ENCODE measurements around the gene FLNB. TPM values are rescaled to one million over a fixed set of nuclear protein-coding genes. Genes with fewer than 3 reads are reported as not detected.

The FLNB gene
- total and polyA plus RNA-seq, 2 of the 13 experiments (the other 11 are each of a cell fraction or from before 2014, with no cell fraction given): 106 to 130 TPM

GRCh38 chr3:58101499-58102389, 93.5 kb downstream of the FLNB start (continued):
- peak; percentile 61; the same call in 1 of the 2 replicates for TF ChIP-seq ZBTB26 (CRISPR knock-in tag; IDR thresholded peaks at IDR 0.05; ENCODE audit: borderline replicate concordance)
- TF ChIP-seq GLI4 (CRISPR knock-in tag; IDR thresholded peaks at IDR 0.05; ENCODE audit: borderline replicate concordance): no peak
- TF ChIP-seq ZNF768 (CRISPR knock-in tag; IDR thresholded peaks at IDR 0.05): peak; percentile 65; the same call in 1 of the 2 replicates
- no peak for TF ChIP-seq ZNF138 (CRISPR knock-in tag; IDR thresholded peaks at IDR 0.05; ENCODE audit: low read depth)
- 0 out of 2 replicates have a peak, but pooled peaks have one; percentile 29 for TF ChIP-seq STAT5B (CRISPR knock-in tag; IDR thresholded peaks at IDR 0.05)
- no peak for TF ChIP-seq ZBTB14 (CRISPR knock-in tag; IDR thresholded peaks at IDR 0.05)
- TF ChIP-seq ZNF280D (CRISPR knock-in tag; IDR thresholded peaks at IDR 0.05): peak; percentile 89
- TF ChIP-seq POGZ (CRISPR knock-in tag; IDR thresholded peaks at IDR 0.05): peak; percentile 49; the same call in 1 of the 2 replicates
- peak; percentile 90 for TF ChIP-seq NFIC (IDR thresholded peaks at IDR 0.05; ENCODE audit: low read length)
- peak; percentile 42; the same call in 1 of the 2 replicates for TF ChIP-seq TFAP4 (IDR thresholded peaks at IDR 0.05; ENCODE audit: borderline replicate concordance, low read depth)
- TF ChIP-seq THYN1 (CRISPR knock-in tag; IDR thresholded peaks at IDR 0.05; ENCODE audit: borderline replicate concordance, low read depth): no peak
- 0 out of 4 replicates have a peak, but pooled peaks have one; percentile 39 to 41 for TF ChIP-seq HMGXB4 (CRISPR knock-in tag; IDR thresholded peaks at IDR 0.05; ENCODE audit: borderline replicate concordance in 1 of 2, low read depth in 1 of 2)
- peak; percentile 45; the same call in 1 of the 2 replicates for TF ChIP-seq SMC3 (IDR thresholded peaks at IDR 0.05; ENCODE audit: low read length)
- peak; percentile 66 for TF ChIP-seq PATZ1 (CRISPR knock-in tag; IDR thresholded peaks at IDR 0.05)
- TF ChIP-seq ARNTL (CRISPR knock-in tag; IDR thresholded peaks at IDR 0.05): peak; percentile 77
- TF ChIP-seq TEAD2 (CRISPR knock-in tag; IDR thresholded peaks at IDR 0.05): no peak
- TF ChIP-seq REPIN1 (CRISPR knock-in tag; IDR thresholded peaks at IDR 0.05; ENCODE audit: borderline replicate concordance, low read depth): peak; percentile 71; the same call in 1 of the 2 replicates
